GM10847 (cell line): Measurements from ENCODE around the gene PLIN5.

ENCODE experiments used
- POLR2A ChIP-seq: IDR thresholded peaks from 2 replicates; pipeline ENCODE4 v1.6.1; 2011; ENCODE audit not compliant: insufficient read length; ENCODE audit errors: extremely low read depth

Gene PLIN5

GRCh38 chr19:4506449-4507149 lies 28.4 kb downstream of the PLIN5 start:
- TF ChIP-seq POLR2A: no peak

DNA sequence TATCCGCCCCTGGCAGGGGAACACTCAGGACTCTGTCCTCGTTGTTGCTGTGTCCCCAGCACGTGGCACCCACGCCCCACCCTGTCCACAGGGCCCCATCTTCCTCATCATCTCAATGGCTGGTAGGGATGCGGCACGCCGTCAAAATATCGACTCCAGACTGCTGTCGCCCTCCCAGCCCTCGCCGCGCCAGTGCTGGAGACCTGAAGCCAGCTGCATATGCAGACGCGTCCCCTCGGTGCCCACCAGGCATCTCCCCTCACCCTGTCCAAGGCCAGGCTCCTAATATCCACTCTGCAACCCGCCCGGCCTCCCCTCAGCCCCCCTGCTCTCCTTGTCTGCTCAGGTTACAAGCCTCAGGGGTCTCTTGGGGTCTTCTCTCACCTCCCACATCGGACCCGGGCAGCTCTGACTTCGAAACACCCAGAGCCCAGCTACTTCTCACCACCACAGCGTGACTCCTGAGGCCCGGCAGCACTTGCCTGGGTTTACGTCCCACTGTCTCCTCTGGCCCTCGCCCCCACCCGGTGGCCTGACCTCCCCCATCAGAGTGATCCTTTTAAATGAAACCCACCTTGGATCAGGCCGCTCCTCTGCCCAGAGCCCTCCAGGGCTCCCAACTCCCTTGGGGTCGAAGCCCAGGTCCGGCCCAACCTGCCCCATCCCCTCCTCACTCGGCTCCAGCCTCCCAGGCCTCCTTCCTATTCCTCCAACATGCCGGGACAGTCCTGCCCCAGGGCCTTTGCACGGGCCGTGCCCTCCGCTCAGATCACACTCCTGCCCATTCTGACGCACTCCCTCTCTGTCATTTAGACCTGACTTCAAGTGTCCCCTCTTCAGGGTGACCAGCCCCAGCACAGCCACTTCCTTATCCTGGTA lies 29.2 kb downstream of the PLIN5 start:
- TF ChIP-seq POLR2A: no peak

DNA sequence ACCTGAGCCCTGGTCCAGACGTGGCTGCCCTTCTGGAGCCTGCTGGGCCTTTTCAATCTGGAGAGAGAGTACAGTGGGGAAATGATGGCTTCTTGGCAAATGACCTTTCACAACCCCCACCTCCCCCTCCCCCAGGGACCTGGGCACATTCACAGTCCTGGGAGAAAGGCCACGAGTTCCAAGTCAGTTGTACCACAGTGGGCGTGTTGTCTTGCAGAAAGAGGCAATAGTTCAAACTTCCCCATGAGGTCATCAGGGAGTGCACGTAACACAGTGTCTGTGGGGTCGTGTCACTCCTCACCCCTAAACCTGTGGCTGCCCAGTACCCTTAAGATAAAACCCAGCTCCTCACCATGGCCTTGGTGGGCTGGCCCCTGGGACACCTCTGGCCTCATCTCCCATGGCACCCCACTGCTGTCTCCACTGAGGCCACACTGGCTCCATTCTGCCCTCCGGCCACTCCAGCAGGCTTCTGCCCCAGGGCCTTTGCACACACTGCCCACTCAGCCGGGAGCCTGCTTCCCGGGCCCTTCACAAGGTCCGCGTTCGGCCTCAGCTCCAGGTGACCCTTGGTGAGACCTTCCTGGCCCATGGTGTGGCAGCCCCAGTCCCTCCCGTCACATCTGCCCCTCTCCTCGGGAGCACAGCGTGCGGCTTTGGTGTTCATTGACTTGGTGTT lies 30.0 kb downstream of the PLIN5 start:
- TF ChIP-seq POLR2A: no peak

DNA sequence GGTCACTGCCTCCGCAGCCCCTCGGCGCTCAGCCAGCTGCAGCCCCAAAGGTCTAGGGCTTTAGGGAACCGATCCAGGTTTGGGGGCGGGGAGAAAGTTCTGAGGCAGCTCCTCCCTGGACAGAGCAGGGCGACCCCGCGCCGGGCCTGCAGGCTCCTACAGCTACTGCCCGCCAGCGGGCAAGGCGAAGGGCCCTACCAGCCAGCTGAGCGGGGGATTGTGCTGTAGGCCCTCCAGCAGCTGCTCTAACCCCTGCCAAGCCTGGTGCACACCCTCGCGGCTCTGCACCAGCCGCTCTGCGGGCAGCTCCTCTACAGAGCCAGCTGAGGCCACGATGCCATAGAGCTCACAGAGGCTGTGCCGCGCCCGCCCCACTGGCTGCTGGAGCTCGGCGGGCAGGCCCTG lies 30.7 kb downstream of the PLIN5 start:
- TF ChIP-seq POLR2A: no peak

GRCh38 chr19:4503825-4504170 lies 31.2 kb downstream of the PLIN5 start:
- no peak for TF ChIP-seq POLR2A

- no peak for TF ChIP-seq POLR2A
These were observed 31.7 kb downstream of the PLIN5 start for GRCh38 chr19:4503132-4503824.

- no peak for TF ChIP-seq POLR2A
These were observed 32.5 kb downstream of the PLIN5 start for GRCh38 chr19:4502282-4503131.

GRCh38 chr19:4501691-4502090 lies 33.3 kb downstream of the PLIN5 start:
- TF ChIP-seq POLR2A: no peak

DNA sequence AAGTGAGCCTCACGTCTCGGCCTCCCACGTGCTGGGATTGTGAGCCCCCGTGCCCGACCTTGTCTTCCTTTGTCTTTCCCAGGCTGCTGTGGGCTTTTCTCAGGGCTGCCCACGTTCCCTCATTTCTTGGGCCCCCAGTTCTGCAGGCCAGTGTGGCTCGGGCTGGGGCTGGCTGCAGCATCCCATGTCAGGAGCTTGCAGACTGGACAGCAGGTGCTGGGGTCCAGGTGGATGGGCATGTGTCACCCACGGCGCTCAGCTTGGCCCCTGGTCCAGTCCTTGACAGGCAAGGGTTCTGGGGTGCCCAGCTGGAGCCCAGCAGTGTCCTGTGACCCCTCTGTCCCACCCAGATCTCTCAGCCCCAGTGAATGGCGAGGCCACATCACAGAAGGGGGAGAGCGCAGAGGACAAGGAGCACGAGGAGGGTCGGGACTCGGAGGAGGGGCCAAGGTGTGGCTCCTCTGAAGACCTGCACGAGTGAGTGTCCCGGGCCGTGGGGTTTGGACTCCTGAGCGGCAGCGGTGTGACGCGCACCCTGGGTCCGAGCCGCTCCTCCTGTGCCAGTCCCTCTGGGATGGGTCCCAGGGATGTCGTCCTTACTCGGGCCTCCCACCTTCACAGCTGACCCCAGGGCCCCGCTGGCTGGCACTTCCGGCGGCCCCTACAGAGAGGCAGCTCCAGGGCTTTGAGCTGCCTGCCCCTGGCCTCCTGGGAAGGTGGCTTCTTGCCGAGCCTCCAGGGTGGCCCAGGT lies 34.0 kb downstream of the PLIN5 start:
- TF ChIP-seq POLR2A: no peak

DNA sequence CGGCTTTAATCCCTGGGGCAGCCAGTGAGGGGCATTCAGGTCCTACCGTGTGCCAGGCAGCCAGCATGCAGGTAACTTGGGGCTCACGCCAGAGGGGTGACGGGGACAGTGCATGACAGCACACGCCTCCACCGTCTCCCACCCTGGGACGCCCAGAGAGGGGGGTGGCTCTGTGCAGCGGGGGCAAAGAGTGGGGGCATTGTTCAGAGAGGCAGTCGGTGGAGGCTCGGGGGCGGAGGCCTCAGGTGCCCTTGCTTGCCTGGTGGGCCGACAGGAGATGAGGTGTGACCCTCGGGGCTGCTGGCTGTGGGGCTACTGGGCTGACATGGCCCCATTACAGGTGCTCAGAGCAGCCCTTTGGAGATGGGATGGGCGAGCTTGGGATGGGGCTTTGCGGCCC lies 35.2 kb downstream of the PLIN5 start:
- TF ChIP-seq POLR2A: no peak

DNA sequence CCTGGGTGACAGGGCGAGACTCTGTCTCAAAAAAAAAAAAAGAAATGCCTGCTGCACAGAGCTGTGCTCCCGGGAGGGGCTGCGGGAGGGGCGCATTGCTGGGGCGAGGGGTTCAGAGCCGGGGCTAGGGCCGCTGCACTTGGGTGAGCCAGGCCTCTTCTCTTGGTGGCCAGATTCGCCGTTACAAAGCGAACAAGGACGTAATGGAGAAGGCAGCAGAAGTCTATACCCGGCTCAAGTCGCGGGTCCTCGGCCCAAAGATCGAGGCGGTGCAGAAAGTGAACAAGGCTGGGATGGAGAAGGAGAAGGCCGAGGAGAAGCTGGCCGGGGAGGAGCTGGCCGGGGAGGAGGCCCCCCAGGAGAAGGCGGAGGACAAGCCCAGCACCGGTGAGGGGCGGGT lies 35.7 kb downstream of the PLIN5 start:
- TF ChIP-seq POLR2A: no peak

GRCh38 chr19:4498694-4499093 lies 36.3 kb downstream of the PLIN5 start:
- TF ChIP-seq POLR2A: no peak

DNA sequence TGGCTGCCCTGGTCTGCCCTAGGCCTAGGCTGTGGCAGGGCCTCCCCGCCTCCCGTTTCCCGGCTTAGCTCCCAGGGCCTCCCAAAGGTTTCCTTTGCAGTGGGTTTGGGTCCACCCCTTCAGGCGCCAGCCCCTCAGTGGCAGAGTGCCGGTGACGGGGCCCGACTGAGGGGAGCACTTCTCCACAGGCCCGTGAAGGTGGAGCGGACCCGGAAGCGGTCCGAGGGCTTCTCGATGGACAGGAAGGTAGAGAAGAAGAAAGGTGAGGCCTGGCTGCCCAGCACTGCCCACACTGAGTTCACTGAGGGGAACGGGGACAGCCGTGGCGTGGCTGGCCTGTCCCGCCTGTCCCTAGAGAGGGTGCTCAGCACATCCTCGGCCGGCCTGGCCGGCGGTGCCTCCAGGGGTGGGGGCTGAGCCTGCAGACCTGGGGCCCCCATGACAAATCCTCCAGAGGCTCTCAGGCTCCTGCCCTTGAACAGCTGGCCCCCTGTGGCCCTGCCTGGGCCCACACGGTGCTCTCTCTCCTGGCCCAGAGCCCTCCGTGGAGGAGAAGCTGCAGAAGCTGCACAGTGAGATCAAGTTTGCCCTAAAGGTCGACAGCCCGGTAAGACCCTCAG lies 37.1 kb downstream of the PLIN5 start:
- no peak for TF ChIP-seq POLR2A
